Activated CD8-positive, alpha-beta memory T cell treated with anti-CD3 and anti-CD28 coated beads for 4 hours (primary cell): ENCODE data around the gene NCBP2.

Source experiments
- DNase-seq, 2 donors: peaks; one replicate each; pipeline ENCODE4 v3.0.0-alpha.2; 2020; ENCODE audit warnings: low read depth in 2 of 2

The NCBP2 gene

DNA sequence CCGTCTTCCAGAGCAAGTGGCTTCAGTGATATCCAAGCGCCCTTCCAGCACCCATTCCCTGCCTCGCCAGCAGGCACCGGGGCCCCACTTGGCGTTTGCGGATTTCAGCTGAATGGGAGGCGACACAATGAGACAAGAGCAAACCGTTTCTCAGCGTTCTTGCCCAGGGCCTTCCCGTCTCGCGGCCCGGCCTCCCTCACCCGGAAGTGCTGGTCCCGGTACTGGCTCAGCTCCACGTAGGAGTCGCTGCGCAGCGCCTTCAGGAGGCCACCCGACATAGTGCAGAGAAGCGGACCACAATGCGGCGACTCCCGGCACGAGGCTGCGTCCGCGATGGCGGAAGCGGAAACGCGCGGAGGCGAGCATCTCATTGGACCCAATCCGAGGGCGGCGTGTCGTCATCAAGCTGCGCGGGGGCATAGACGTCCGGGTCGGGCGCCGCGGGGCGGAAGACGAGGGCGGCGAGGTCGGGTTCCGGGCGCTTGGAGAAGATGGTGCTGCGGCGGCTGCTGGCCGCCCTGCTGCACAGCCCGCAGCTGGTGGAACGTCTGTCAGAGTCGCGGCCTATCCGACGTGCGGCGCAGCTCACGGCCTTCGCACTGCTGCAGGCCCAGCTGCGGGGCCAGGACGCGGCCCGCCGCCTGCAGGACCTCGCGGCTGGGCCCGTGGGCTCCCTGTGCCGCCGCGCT is at the start of gene NCBP2:
Gene NCBP2 (minus strand): TSS at position 303 of the 689 bp plus-strand sequence. CDS start 25 bp downstream, at position 278.
- DNase-seq: peak; percentile 99 to 100

DNA sequence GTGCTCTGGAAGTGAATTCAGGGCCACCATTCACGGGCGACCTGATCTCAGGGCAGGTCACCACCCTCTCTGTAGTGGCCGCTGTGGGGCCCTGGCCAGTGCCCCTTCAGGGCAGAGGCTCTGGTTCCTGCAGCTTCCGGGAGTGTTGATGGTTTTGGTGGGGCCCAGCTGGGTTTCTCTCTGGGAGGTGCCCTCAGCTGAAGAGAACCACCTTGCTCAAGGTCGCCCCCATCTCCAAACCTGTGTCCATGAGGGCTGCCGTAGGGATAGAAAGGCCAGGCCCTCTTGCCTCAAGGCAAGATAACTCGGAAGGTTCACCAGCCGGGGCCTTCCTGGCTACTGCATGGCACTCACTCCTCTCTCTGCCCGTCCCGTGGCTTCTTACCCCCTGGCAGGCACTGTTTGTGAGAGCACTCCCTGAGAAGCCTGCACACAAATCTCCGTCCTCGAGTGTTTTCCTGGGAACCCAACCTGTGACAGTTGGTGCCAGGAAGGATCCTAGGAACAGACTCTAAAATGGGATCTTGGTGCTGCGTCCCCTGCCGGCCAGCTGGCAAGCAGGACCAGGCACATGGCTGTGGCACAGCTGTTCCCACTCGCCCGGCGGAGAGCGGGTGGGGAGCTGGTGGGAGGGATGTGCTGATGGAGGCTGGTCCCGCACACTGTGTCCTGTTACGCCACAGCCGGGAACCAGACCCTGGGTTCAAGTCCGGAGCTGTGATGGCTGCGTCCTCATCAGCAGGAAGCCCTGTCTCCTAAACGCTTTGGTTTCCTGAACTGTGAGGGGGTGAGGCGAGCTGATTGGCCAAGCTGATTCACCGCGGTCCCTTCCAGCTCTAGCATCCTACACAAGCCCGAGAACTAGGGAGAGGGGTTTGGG is 49.5 kb upstream of the NCBP2 start:
- no peak for DNase-seq

DNA sequence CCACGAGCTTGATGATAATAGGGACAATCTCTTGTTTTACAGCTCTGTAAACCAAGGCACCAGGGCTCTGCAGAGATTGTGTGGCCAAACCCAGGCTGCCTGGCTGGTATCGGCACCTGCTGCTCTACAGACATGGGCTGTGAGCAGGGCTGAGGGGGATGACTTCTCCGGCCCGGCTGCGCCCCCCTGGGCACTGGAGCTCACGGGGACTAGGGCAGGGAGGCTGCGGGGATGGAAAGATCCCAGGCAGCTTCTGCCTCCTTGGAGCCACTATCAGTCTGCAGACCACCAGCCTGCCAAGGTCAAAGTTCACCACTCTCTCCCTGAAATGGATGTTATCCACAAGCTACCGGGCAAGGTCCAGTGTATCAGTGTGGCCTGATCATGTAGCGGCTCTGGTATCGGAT is 48.3 kb upstream of the NCBP2 start:
- DNase-seq: no peak

DNA sequence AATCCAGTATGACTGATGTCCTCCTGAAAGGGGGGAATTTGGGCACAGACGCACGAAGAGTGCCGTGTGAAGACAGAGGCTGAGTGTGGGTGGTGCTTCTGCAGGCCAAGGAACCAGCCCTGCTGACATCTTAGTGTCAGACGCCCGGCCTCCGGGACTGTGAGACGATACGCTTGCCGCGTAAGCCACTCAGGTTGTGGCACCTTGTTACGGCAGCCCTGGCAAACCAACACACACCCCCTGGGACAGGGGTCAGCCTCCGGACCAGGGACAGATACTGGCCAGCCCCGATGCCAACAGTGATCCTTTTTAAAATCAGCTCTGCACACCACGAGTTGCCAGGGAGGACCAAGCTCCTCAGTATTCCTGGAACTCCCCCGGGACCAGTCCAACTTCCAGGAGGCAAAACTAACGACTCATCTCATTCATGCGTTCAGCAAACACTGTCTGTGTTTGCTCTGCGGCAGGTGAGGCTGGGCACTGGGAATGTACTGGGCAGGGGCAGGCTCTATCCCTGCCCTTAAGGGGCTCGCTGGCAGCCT is 47.5 kb upstream of the NCBP2 start:
- DNase-seq: no peak

DNA sequence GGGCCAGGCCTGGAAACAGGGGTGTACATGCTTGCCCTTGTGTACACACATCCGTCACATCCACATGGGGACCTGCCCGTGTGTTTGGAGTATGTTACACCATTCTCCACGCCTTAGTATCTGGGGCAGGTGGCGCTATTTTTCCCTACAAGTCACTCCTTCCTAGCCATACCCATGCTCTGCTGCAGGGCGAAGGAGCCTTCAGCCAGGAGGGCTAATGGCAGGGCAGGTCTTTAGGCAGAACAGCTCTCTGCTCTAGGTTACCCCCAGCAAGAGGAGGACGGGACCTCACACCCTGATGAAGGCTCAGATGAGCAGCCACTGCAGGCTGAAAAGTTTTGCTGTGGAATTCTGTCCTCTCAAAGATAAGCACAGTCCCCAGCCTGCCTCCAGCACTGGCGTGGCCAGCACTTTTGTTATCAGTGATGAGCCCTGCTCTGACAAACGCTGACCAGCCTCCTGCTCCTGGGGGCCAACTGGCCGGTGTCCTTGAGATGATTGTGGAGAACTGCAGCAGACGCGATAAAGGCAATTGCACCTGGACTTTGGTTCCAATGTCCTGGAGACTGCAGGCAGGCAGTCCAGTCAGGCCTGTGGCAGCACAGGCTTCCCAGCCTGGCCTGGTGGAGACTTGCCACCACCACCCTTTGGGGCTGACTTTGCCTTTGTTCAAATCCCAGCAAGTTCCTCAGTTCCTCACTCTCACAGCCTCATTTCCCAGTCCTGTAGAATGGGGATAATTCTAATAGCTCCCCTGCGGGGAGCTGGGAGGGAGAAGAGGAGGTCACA is 46.1 kb upstream of the NCBP2 start:
- no peak for DNase-seq

DNA sequence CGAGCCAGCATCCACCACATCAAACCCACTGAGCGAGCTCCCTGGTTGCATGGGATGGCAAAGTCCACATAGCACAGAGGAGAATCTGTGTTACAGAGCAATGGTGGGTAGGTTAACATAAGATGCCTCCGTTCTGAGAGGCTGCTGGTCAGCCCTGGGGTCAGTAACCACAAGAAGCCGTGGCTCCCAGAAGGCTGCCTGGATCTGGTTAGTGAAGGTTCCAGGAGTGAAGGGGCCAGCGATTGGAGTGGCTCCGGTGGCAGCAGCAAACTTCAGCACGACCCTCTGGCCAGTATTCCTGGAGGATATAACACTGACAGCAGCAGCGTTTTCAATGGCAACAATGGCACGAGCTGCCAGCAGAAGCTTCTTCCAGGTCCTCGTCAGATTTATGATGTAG is 44.7 kb upstream of the NCBP2 start:
- no peak for DNase-seq

DNA sequence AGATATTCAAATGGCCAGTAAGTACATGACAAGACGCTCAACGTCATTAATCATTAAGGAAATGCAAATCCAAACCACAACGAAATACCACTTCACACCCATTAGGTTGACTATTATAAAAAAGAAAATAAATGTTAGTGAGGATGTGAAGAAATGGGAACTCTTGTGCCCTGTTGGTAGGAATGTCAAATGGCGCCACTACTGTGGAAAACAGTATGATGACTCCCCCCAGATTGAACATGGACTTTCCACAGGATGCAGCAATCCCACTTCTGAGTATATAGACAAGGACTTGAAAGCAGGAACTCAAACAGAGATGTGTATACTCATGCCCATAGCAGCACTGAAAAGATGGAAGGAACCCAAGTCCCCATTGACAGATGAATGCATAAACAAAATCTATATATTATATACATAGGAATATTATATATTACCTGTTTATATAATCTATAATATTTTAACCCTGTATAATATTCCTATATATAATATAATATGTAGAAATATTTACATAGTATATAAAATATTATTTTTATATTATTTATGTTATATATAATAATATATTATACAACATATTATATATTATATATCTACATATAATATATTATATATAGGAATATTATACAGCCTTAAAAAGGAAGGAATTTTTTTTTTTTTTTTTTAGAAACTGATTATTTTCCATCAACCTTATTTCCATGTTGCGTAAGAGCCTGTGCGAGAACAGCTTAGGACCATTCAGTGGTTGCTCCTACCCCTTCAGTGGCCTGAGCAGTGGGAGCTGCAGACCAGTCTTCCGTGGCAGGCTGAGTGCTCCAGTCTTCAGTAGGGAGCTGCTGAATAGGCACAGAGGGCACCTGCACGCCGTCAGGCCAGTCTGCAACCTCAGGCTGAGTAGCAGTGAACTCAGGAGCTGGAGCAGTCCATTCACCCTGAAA is 43.9 kb upstream of the NCBP2 start:
- no peak for DNase-seq

DNA sequence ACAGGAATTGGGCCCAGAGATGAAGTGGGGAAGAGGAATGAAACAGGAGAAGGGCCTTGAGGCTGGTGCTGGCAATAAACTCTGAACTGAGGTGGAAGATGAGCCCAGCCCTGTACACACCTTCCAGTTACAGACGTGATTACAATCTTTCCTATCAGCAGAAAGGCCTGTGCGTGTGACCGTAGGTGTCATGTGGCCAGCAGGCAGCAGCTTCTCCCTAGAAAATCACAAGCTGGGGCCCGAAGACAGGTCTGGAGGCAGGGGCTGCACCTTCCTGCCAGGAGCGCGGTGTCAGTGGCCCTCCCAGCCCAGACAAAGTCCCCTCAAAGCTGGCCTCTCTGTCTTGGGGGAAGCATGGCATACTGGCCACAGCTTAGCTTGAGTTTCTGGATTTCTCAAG is 43.0 kb upstream of the NCBP2 start:
- DNase-seq: no peak

DNA sequence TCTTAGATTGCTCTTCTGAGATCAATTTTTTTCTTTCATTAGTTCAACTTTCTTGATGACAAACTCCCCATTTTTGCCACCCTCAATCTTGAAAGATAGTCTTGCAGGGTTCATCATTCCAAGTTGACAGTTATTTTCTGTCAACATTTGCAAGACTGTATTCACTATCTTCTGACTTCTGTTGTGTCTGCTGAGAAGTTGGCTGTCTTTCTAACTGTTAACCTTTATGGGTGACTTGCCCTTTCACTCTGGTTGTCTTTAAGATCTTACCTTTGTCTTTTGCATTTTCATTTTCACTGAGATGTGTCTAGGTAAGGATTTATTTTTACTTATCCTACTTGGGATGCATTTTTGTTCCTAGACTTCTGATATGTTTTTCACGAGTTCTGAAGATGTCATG is 40.9 kb upstream of the NCBP2 start:
- no peak for DNase-seq

DNA sequence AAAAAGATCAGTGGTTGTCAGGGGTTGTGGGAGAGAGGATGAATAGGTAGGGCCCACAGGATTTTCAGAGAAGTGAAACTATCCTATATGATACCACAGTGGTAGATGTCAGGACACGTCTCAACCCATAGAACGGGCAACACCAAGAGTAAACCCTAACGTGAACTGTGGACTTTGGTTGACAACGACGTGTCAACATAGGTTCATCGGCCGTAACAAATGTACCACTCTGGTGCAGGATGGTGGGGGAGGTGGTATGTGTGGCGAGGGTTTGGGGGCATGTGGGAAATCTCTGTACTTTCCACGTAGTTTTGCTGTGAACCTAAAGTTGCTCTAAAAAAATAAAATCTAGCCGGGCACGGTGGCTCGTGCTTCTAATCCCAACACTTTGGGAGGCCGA is 39.3 kb upstream of the NCBP2 start:
- no peak for DNase-seq

DNA sequence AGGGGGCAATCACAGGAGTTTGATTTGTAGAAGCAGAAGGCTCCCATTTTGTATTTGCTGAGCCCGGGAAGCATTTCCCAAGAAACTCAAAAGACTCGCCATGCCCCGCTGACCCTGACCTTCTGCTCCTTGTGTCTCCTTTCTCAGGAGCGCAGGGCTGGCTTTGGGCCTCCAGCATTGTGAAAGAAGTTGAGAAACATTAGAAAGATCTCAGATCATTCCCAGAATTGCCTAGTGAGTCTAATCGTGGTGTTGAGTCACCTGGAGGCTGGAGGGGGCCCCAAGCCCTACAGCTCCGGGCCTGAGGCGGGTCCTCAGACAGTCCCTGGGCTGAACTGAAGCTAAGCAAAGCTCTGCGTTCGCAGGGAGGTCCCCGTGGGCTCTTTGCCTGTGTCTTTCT is 37.2 kb upstream of the NCBP2 start:
- DNase-seq: no peak

DNA sequence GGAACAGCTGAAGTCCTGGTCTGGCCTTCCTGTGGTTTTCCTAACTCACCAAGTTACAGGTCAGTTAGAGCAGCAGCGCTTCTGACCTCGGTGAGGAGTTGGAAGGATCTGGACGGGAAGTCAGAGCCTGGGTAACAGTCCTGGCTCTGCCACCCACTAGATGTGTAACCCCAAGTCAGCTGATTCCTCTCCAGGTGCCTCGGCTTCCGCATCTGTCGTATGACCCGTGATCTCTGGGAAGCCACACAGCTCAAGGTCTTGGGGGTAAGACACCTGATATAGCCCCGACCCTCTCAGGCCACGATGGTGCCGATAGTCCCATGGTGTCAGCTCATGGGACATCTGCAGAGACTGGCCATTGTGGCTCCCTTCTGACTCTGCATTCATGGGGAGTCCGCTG is 34.6 kb upstream of the NCBP2 start:
- no peak for DNase-seq

DNA sequence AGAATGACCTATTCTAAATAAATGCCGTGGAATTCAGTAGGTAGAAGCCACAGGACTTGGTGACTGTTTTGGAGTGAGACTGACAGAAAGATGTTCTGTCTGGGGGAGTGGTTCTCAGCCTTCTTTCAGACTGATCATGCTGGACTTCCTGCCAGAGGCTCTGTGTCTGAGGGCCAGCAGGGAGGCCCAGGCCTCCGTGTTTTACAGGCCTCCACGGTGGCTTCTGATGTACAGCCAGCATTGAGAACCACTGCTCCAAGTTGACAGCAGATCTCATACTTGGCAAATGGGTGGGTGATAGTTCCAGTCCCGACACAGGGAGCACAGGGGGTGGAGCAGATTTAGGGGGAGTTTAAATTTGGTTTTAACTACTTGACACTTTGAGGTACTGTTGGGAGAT is 33.0 kb upstream of the NCBP2 start:
- DNase-seq: no peak

DNA sequence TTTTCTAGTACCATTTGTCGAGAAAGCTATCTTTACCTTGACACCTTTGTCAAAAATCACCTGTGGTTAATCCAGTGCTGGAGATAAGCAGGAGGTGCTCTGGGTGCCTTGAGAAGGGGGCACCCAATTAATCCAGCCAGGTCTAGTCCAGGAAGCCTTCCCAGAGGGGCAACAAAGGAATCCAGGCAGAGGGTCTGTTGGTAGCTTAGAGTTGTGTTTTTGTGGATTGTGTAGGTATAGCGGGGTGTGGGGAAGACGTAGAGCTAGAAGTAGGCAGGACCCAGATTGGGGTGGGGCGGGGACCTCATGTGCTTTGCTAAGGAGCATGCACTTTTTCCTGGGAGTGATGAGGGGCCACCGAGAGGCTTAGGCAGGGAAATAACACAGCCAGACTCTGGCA is 32.3 kb upstream of the NCBP2 start:
- DNase-seq: no peak

DNA sequence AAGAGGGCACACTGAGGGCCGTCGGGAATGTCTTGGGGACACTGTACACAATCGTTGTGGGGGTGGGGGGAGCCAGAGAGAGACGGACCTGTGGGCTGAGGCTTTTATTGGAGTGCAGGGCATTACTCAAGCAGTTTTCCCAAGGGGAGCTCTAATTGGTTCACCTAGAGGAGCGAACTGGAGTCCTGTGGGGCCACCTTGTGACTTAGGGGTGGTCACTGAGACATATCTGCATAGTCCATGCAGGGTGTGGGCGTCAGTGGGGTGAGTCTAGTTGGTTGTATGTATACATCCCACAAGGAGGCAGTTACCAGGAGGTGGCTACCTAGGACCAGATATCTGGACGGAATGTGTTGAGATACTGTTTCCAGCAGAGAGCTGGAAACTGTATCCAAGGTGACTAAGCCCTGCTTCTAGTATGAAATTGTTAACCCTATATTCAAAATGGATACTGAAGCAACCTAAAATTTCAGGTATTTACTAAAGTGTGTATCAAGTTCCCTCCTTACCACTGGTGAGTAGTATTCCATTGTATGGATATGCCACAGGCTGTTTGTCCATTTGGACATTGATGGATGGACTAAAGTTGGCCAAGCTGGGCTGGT is 28.9 kb upstream of the NCBP2 start:
- no peak for DNase-seq

DNA sequence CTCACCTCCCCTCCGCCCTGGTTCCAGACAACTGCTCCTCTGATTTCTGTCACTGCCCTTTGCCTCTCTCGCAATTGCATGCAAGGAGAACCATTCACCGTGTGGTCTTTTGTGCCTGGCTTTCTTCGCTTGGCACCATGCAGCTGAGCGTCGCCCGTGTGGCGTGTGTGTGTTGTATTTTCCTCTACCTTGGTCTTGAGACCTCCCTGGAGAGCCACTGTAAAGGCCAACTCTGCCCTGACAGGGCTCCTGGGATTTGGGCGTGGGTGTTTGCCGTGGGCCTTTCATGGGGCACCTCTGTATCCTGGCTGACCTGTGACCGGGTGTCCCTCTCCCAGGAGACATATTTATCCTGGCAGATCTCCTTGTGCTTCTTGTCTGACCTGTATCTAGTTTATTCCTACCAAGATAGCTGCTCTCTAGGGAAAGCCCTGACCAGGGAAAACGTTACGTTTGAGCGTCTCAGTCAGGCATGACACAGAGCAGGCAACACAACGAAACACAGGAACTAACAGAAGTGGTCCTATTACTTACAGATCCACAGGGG is 28.3 kb upstream of the NCBP2 start:
- DNase-seq: no peak

DNA sequence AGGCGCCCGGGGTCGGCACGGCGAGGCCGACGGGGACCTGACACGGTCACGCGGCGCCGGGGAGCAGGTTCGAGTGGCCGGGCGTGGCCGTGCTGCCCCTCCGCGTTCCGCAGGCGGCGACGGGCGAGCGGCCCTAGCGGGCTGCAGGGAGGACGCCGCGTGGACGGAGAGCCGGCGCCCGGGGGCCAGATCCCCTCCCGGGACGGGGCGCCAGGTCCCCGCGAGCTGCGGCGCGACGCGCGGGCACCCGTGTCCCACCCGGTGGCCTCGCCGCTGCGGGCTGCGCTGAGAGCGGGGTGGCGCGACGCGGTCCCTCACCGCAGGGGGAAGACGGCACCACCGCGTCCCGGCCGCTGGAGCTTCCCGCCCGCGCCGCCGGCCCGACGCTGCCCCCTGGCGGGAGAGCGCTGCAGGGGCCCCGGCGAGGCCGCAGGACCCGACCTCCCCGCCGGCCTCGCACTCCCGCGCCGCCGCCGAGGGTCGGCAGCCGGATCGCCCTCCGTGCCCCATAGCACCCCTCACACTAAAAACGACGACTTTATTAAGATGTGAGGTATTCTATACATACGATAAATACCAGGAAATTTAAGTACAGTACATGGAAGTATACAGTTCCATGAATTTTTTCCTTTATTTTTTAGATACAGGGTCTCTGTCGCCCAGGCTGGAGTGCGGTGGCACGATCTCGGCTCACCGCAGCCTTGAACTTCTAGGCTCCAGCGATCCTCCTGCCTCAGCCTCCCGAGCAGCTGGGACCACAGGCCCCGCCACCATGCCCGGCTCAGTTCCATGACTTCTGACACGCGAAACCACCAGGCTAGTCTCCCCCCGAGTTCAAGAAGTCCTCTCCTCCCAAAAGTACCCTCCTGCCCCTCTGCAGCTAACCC is 27.6 kb upstream of the NCBP2 start:
- DNase-seq: peak in 1 of 2 donors; percentile 36

DNA sequence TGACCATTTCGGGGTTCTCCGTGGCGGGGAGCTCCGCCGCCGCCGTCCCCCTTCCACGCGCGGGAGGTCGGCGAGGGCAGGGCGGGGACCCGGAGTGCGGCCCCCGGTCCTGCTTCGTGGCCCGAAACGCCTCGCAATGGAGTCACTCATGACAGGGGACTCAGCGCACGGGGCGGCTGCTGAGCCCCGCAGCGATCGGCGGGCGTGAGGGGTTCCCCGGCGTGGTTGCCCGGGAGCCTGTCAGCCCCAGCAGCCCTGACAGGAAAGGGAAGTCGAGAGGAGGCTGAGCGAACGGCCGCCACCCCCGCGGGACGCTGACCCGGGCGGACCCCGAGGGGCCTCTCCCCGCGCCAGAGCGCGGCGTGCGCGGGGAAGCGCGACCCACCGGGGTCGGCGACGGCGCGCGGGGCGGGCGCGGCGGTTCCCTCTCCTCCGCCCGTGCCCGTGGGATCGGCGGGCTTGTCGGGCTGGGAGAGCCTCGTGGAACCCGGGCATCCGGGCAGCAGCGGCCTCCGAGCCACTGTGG is 26.9 kb upstream of the NCBP2 start:
- no peak for DNase-seq
